HG03575 (cell line): ENCODE data around the gene PNPLA8.
"Not testable (repeated sequence)": the region's sequence is repeated elsewhere in the genome, so short reads cannot be mapped to it uniquely, and the experiment has no call there.

Experiments
- ATAC-seq: cut with Tn5 transposase; IDR thresholded peaks from one replicate; pipeline ENCODE4 v1.9.1; 2021; ENCODE audit not compliant: unreplicated experiment, insufficient number of reproducible peaks, low FRiP score; ENCODE audit errors: extremely low read depth

The PNPLA8 gene

DNA sequence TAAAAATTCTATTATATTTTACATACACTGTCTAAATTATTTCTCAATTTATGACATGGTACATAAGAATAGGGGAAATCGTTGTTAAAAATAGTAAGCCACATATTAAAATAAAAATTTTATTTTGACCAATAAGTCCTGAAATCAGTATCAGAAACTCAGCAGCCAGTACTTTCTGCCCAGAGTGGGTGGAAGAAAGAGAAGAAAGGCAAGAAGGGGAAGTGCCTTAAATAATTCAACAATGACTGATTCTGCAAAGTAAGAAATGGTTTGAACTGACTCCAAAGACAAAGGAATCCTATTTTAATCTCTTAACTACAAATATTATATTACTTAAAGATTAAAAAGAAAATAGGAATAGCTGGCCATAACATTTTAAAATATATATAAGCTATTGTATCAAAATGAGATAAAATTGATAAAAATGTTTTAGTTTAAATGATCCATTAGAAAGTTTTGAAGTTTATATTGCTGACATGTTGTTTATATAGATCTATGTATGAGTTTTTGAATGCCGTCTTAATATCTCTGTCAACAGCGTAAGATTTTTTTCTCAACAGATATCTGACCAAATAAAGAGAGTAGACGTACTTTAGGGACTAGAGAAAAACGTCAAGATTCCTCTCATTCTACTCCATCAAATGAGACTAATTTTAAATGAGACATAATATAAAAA lies 39.5 kb downstream of the PNPLA8 start:
- no peak for ATAC-seq

GRCh38 chr7:108484137-108484536 lies 41.8 kb downstream of the PNPLA8 start:
- no peak for ATAC-seq

GRCh38 chr7:108480311-108480710 lies 45.6 kb downstream of the PNPLA8 start:
- ATAC-seq: no peak

DNA sequence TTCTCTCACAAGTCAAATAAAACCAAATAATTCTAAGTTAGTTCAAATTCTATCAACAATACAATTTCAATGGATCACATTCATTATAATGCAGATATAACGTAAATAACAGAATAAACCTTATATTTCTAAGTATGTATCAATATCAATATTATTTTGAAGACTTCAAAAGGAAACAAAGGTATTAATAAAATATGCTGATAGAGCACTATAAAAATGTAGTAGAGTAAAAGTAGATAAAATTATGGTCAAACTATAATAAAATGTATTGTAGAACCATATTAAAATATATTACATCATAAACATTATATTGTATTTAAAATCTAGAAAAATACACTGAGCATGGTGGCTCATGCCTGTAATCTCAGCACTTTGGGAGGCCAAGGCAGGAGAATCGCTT lies 46.2 kb downstream of the PNPLA8 start:
- ATAC-seq: no peak

GRCh38 chr7:108479118-108479517 lies 46.8 kb downstream of the PNPLA8 start:
- no peak for ATAC-seq

GRCh38 chr7:108468246-108468645 lies 57.7 kb downstream of the PNPLA8 start:
- no peak for ATAC-seq

DNA sequence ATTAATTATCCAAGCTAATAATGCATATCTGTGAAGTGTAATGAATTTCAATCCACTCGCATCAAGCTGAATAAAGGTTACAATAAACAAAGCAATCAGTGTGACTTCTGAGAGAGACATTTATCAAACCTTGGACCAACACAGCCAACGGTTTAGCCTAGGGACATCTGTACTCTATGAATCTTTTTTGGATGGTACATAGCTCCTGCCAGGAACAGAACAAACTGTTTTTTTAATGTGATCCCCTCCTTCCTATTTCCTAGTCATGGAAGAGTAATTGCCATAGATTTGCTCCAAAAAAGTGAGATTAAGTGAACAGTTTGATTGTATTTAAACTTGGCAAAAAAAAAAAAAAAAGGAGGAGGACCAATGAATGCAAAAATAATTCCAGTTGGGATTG lies 58.5 kb downstream of the PNPLA8 start:
- no peak for ATAC-seq

GRCh38 chr7:108466322-108466721 lies 59.6 kb downstream of the PNPLA8 start:
- ATAC-seq: not testable (repeated sequence)

DNA sequence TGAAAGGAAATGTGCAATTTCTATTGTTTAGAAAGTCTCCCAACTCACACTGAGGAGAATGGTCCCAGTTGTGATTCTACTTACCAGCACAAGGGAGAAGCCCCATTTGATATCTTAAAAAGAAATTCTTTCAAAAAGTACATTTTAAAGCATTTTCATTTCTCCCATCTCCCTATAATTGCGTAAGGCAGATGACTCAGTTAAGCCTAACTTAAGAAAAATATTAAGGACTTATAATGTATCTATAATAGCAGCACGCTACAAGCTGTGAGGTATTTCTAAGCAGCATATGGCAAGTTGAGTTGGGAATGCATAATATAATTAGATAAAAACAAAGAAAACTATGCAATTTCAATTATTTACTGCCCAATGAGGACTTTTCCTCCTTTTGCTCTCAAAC lies 61.2 kb downstream of the PNPLA8 start:
- ATAC-seq: no peak

DNA sequence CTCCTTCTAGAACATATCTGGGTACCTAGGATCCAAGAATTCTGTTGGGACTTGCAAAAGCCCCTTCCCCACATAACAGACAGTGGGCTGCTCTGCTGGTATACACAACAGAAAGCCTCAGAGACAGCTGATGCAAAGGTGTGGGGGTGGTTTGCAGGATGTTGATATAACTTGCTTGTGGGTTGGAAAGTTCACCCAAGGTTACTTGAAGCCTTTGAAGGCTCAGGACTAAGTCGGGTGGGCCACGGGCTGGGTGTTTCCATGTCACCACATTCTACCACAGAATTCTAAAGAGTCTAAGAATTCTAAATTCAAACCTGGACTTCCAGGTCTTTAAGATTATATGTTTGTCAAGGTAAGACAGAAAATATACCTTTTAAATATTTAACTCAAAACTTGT lies 62.3 kb downstream of the PNPLA8 start:
- ATAC-seq: no peak

DNA sequence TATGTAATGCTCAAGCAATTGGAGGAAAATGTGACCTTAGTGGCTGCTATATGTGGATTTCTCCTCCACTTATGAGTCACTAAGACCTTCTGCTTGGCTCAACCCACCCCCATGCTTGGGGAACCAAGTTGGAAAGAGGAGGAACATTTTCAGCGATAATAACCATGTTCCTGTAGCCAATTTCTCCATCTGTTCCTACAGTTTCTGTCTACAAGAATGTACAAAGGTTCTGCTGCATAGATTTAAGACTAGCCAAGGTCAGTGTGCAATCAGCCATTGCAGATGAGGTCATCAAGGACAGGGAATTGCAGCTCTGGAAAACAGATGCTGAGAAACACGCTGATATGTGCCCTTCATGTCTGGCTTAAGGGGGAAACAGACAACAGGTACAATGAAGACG lies 64.1 kb downstream of the PNPLA8 start:
- ATAC-seq: no peak

GRCh38 chr7:108460964-108461363 lies 65.0 kb downstream of the PNPLA8 start:
- no peak for ATAC-seq

DNA sequence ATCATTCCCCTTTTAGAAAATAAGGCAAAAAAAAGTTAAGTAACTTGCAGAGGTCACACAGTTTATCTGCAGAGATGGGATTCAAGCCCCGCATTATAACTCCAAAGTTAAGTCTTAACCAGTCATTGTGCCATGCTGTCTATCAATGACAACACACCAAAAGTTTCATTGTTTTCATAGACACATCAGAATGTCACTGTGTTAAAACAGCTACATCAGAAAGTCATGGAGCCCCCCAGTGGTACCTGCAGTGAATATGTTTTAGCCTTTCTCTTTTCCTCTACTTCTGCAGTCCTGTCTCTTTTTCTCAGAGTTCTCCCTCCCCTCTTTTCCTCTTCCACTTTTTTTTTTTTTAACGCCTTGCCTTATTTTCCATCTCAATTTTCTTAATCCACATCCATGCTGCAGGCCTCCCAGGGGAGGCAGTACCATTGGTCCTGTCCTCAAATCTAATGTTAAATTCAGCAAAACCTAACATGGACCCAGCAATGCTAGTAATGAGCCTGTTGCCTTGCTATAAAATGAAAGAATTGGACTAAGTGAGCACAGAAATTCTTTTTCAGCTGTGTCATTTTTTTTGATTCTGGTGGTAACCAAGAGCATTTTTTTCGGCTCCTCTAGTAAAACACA lies 65.9 kb downstream of the PNPLA8 start:
- no peak for ATAC-seq

- ATAC-seq: no peak
Observed at GRCh38 chr7:108457871-108458270, 68.1 kb downstream of the PNPLA8 start.

DNA sequence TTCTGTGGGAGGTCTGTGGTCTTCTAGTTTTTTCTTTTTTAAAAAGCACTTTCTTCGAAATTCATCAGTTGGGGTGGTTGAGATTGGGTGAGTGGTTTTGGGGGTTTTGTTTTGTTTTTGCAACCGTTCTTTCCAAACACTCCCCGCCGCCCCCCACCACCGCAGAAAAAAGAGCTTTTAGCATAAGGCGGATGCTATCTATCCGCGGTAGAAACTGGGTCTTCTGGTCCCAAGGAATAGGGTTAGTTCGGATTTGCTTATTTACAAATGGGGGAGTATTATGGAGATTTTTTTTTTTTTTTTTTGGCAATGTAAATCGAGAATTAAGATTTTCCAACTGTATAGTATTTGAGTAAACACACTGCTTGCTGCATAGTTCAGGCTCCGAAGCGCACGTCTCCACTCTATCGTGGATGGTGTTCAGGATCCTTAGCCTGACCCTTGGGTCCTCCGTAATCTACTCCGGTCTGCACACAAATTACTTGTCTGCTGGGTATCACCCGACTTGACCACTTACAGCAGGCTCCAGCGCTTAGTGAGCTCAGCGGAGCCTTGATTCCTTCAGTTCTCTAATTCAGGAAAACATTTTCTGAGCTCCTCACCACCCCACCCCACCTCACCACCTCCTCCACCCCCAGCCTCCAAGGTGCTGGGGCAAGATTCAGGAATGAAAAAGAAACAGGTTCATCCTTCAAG lies 68.9 kb downstream of the PNPLA8 start:
- ATAC-seq: no peak

DNA sequence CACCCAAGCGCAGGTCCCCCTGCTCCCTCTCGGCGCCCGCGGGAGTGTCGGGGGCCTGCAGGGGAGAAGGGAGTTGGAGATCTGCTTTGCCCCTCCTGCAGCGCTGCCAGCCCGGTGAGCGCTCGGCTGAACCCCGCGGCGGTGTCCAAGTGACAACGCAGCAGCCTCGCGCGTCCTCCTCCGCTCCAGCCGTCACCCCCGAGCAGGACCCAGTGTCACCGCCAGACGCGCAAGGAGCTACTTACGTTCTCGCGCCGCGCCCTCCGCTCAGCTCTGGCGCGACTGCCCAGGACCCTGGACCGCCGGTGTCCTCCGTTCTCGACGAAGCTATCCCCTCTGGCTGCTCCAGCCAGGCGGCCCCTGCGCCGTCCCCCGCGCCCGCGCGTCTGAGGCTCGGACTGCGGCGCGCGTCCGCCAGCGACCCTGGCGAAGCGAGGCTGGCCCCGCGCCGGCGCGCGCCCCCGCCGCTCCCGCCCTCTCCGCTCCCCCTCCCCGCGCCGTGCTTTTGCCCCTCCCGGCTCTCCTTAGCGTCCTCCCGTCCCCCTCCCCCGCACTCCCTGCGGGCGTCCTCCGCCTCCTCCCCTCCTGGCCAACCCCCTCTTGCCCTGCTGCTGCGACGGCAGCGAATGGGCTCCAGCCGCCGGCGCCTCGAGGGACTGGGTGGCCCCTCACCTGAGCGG lies 69.8 kb downstream of the PNPLA8 start, which contains the start of gene NRCAM:
NRCAM (minus strand) TSS at position 439 of the 680 bp plus-strand sequence. CDS start 216,372 bp downstream, outside the sequence.
- no peak for ATAC-seq

- ATAC-seq: no peak
Observed at GRCh38 chr7:108455551-108455997, 70.4 kb downstream of the PNPLA8 start.

DNA sequence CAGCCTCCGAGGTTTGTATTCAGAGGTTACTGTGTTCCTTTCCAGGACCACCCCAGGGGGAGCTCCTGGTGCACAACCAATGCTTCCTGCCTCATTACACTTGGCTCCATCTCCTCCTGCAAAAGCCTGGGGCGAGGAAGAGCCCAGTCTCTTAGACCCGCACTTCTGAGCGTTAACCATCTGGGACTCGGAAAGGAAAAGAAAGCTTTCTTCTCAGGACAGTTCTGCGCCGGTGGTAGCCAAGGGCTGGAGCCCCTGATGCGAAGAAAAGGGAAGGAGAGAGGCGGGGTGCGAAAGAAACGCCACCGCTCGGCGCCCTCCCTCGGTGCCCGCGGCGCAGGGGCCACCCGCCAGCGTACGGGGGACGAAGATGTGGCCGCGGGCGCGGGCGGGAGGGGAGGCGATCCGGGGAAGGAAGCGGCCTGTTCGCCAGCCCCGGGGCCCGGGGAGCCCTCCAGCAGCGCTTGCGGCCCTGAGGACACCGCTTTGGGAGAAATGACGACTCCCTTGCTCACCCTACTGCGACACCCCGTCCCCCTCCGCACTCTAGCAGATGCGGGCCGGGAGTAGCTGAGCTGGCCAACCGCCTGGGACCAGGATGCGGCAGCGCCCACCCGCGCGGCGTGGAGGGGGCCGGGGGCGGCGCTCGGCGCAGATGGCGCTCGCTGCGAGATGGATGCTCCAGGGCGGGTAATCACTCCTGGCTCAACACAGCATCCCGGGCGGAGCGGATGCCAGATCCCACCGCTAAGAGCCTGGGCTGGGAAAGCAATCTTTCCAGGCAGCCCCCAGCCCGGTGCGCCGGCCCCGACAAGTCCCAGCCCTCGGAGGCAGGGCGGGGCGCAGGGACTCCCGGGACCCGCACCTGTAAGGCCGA lies 71.0 kb downstream of the PNPLA8 start:
- ATAC-seq: no peak

GRCh38 chr7:108454317-108454673 lies 71.6 kb downstream of the PNPLA8 start:
- no peak for ATAC-seq
